HG03139 (cell line): ENCODE results near the gene XRN2.
"Not testable (repeated sequence)": the region's sequence is repeated elsewhere in the genome, so short reads cannot be mapped to it uniquely, and the experiment has no call there.

ENCODE experiments used
- ATAC-seq: cut with Tn5 transposase; IDR thresholded peaks from one replicate; pipeline ENCODE4 v1.9.1; 2021; ENCODE audit not compliant: unreplicated experiment

Gene XRN2

DNA sequence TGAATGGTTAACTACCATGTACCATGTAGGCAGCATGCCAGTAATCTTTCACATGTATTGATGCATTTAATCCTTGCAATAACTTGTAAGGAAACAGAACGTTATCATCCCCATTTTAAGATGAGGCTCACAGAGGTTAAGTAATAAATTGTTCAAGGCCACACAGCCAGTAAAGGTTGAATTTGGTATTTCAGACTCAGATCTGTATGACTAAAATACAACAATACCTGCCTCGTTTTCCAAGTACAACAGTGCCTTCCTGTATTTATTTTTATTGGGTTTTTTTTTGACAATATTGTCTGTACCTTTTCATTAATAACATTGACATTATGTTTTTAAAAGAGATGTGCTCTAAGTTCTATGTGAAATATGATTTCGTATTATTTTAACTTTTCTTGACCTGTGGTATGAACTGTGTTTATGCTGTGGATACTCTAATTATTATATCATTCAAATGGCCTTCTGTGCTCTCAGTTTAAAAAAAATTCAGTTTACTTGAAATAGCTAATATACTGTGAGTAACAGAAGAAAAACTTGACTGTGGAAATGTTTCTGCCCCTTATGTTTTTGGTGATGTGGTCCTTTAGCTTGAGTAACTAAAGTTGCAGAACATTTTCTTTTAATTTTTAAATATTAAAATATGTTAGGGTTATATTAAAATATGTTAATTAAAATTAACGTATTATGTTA is 39.7 kb downstream of the XRN2 start:
- no peak for ATAC-seq

DNA sequence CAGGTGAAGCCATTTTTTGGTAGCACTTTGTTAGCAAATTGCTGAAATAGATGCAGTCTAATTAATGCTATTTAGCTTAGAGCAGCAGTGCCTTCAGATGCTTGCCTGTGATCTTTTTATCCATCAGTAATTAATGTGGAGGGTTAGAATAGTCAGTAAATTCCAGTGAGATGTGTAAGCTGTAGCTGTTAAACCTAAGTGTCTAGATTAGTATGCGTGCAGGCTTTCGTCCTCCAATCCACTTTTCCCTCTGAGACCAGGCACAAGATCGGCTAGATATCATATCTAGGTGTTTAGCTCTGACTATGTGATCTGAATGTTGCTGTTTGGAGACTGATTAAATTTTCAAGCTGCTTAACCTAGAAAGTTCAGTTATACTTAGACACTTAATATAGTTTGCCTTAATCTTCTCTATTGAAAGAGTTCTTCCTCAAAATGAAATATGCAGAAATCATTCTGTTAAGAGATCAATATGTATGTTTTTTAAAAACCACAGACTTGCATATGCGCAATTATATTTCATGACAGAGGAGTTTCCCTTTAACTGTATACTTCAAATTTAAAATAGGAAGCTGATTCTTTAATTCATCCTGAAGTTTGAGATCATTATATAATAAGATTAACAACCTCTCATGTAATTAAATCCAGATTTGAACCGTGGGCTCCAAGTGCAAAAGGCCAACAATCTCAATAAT is 41.2 kb downstream of the XRN2 start:
- no peak for ATAC-seq

DNA sequence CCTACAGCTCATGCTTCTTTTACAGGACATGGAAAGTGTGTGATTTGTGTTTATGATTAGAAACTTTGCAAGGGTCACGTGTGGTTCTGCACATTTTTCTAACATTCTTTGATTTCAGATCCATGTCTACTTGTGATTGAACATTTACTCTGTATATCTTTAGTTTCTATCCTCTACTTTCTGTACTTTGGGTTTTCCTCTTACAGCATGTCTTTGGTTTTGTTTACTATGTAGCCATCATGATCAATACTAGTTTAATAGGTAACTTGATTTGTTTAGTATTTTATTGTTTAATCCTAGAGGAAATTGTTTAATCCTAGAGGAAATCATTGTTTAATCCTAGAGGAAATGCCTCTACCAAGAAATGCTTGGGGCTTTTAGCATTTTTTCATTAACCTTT is 41.8 kb downstream of the XRN2 start:
- no peak for ATAC-seq

DNA sequence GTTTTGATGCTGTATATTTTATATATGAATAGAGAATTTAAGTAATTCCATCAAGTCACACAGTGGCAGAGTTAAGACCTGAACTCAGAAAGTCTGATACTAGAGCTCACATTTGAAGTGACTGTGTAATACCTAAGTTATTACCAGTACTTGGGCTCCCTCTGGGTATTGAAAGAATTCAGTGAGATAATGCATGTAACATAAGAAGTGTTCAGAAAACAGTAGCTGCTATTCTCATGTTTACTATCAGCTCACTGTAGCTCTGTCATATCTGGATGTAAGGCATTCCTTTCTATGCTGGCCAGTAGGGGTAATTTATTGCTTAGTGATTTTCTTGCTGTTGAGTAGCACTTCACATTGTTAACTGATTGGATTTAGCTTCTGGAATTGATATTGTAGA is 49.6 kb downstream of the XRN2 start:
- no peak for ATAC-seq

DNA sequence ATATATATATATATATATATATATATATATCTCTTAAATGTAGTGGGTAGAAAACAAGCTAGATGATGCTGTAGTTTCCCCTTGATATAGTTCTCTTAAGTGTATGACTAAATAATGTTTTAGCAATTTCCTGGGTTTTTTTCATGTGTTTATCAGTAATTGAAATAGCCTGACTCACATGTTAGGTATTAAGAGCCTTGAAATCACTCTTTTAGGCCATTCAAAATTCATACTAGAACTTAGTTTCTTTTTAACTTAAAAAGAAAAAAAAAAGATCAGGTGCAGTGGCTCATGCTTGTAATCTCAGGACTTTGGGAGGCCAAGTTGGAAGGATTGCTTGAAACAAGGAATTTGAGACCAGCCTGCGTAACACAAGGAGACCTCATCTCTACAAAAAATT is 50.1 kb downstream of the XRN2 start:
- ATAC-seq = no peak

DNA sequence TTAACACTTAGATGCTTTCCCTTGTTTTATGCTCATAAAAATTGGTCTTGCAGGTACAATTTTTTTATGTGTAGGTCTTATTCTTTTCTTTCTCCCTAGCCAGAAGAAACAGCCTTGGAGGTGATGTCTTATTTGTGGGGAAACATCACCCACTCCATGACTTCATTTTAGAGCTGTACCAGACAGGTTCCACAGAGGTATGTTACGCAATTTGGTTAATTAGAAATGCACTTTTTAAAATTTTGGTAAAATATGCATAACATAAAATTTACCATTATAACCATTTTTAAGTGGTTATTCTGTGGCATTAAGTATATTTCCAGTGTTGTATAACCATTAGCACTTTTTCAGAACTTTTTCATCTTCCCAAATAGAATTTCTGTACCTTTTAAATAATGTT is 52.9 kb downstream of the XRN2 start:
- no peak for ATAC-seq

DNA sequence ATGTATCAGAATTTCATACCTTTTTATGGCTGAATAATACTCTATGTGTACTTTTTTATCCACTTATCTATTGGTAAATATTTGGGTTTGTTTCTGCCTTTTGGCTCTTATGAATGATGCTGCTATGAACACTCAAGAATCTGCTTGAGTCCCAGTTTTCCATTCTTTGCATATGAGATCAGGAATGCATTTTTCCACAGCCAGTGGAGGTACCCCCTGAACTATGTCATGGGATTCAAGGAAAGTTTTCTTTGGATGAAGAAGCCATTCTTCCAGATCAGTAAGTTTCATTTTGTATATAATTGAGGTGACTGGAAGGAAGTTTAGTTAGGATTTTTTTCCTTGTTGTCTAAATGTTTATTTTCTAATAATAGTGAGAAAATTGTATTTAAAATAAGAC is 53.3 kb downstream of the XRN2 start:
- ATAC-seq = no peak

DNA sequence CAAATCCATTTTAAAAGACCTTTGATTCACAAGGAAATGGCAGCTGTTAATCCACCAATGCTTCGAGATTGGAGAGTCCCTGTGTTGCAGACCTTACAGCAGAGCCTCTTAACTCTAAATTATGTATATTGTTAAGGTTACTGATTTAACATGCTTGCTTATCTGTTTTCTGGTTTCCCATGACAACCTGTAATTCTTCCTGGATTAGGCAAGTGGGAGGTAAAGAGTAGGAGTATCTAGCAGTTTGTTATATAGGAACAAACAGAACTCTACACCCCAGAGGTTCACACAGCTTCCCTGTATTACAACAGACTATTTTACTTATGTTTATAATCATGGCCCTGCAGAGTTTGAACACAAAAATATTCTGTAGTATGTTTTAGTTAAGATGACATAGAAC is 54.7 kb downstream of the XRN2 start:
- ATAC-seq = no peak

DNA sequence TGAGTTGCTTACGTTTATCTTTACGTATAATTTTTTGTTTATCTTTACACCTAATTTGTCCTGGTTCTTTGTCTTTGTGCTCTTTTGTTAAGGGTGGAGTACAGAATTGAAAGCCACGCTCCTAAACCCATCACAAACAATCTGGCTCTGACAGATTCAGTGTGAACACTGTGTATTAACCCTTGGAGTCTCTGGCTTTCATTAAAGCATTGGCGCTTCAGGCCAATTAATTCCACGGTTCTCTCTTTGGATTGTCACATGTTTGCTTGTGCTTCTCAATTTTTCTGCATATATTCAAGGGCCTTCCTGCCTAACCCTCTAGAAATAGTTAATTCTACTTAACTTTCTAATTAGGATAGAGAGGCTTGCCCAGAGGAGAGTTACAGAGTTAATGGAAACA is 55.6 kb downstream of the XRN2 start:
- ATAC-seq = no peak

DNA sequence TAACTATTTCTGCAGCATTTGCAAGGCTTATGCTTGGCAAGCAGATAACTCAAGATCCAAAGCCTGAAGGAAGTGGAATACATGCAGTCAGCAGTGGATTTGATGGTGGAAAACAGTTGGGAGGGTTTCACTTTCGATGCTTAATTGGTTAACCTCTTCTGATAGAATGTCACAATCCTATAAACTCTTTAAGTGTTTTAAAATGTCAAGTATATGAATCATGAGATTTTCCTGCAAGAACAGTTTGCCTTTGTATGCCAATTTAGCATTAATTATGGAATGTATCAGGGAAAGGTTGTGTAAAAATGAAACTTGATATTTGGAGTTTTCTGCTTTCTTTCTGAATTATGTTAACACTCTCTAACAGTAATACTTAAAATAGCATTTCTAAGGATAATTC is 57.6 kb downstream of the XRN2 start:
- no peak for ATAC-seq

DNA sequence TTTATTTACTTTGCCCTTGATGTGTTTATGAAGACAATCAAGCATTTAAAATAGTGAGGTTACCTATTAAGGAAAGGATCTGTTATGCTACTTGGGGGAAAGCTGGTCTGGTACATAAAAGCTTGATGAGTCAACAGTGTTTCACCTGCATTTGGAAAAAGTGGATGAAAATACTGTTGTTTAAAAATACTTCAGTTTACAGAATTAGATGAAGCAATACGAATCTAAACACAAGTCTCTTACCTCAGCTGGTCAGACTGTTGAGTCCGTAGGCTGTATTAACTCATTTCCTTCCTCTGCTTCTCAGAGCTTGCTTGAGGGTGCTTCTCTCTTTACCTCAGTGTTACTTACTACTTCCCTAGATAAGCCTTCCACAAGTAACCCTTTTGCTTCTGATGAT is 58.1 kb downstream of the XRN2 start:
- no peak for ATAC-seq

DNA sequence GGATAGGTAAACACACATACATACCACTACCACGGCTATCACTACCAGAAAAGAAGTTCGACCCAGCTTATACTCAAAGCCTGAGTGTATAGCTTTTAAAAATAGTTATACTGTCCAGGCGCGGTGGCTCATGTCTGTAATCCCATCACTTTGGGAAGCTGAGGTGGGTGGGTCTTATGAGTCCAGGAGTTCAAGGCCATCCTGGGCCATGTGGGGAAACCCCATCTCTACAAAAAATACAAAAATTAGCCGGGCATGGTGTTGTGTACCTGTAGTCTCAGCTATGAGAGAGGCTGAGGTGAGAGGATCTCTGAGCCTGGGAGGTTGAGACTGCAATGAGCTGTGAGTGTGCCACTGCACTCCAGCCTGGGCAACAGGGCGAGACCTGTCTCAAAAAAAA is 61.3 kb downstream of the XRN2 start:
- no peak for ATAC-seq

DNA sequence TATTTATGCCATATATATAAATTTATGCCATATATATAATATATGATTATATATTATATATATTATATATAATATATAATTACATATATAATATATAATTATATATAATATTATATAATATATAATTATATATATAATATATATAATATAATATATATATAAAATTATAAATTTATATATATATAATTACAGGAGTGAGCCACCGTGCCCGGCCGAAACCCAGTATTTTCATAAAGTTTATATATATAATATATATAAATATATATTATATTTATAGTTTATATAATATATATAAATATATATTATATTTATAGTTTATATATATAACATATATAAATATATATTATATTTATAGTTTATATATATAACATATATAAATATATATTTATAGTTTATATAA is 62.6 kb downstream of the XRN2 start:
- ATAC-seq = no peak

DNA sequence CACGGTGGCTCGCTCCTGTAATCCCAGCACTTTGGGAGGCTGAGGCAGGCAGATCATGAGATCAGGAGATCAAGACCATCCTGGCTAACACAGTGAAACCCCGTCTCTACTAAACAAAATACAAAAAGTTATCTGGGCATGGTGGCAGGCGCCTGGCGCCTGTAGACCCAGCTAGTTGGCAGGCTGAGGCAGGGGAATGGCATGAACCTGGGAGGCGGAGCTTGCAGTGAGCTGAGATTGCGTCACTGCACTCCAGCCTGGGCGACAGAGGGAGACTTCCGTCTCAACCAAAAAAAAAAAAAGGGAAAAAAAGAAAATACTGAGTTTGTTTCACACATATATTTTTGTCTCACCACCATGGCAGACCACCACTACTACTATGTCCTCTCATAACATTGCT is 63.1 kb downstream of the XRN2 start:
- not testable (repeated sequence) for ATAC-seq

DNA sequence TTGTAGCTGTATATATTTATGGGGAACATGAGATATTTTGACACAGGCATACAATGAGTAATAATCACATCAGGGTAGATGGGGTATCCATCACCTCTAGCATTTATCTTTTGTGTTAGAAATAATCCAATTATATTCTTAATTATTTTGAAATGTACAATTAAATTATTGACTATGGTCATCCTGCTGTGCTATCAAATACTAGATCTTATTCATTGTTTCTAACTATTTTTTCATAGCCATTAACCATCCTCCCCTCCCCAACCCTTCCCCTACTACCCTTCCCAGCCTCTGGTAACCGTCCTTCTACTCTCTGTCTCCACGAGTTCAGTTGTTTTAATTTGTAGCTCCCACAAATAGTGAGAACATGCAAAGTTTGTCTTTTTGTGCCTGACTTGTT is 65.7 kb downstream of the XRN2 start:
- no peak for ATAC-seq

DNA sequence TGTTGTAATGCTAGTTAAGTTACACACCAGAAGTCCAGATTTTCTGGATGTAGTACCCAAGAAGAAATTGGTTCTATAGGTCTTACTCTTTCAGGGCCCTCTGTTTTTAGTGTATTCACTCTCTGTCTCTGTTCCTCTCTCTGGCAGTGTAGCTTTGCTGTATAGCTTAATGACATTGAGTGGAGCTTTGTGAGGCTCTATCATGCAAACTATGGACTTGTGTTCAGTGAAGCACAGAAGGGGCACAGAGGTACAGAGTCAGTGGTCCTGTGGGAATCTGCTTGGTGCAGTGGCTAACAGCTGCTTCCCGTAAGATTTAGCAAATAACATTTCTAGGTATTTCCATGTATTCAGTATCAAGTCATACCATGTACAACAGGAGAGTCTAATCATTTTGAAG is 68.1 kb downstream of the XRN2 start:
- no peak for ATAC-seq

DNA sequence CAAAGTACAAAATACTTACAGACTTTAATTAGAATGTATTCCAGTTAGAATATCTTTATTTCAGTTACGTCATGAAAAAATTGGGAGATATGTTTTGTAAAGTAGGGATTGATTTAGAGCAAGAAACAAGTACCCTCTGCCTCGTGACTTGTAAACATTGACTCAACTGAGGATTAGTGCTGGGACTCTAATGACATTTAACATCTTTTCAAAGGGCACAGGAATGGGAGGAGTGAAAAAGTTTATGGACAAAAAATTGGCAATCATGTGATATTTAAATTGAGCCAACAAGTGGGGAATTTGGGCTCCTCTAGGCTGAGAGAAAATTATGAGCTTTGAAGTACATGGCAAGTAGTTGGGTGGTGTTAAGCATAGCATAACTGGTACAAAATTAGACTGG is 68.9 kb downstream of the XRN2 start:
- ATAC-seq = no peak

DNA sequence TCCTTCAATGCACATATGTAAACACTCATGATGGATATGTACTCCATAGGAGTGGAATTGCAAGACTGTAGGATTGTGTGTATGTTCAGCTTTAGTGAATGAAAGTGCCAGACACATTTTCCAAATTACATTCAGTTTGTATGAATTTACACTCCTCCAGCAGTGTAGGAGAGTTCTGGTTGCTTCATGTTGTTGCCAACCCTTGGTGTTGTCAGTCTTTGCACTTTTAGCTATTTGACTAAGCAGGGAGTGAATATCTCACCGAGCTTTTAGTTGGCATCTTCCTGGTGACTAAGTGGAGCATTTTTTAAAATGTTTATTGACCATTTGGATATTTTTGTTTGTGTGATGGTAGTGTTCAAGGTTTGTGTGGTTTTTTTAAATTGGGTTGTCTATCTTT is 70.3 kb downstream of the XRN2 start:
- ATAC-seq = no peak

DNA sequence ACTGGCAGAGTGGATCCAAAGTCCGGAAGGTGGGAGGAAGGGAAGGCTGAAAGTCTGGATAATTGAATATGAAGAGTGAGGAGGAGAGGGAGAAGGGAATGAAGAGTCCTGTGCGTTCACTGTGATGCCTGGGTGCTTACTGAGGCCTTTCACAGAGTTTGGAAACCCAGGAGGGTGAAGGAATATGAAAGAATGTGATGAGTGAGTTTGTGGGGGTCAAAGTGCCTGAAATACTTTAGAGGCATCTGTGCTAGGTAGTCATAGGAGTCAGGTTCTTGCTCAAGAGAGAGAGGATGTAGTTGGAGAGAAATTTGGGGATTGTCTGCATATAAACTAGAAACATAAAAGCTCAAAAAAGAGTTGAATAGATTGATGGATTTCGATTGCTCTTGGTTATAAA is 73.5 kb downstream of the XRN2 start:
- no peak for ATAC-seq

DNA sequence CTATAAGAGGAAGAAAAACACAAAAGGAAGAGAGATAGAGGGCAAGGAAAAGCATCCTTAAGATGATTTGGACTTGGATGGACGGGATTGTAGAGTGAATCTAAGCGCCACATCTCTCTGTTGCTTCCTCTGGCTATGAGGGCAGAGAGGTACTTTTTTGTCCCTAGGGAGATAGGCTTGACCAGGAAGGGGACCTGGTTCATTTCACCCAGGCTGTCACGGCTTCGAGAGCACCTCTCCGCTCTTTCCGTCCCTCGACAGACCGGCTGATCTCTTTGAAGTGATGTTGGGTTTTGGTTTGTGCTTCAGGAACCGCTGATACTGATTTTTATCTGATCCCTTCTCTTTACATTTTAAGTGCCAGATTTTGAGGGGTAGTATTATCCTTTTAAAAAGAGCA is 74.6 kb downstream of the XRN2 start:
- no peak for ATAC-seq

DNA sequence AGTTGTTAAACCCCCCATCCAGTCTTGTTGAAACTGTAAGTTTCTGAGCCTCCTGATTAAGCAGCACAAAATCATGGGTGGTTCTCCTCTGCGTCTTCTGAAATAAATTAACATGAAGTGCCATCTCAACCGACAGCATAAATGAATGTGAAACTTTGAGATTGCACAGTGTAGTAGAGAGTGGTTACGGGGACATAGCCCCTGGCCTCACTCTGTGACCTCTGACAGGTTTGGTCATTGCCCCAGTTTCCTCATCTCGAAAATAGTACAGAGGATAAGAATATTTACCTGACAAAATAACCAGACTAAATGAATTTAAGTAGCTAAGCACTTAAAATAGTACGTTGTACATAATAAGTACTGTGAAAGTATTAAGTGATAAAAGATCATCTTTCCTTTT is 75.1 kb downstream of the XRN2 start:
- ATAC-seq = no peak

DNA sequence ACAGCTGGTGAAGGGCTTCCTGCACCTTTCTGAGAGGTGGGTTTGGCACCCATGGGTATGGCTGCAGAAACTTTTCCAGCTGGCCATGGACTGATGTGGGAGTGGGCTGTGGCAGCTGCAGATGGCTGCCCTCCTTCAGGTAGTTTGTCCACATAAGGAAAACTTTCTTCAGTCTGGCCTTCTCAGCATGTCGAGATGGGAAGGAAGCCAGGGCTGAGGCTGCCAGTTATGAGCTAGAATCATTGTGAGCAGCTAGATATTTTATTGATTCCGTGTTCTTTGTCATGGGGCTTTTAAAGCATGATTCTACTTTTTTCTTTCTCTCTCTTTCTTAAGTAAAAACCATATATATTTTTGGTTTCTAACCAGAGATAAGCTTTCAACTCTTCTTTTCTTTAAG is 77.6 kb downstream of the XRN2 start:
- no peak for ATAC-seq

DNA sequence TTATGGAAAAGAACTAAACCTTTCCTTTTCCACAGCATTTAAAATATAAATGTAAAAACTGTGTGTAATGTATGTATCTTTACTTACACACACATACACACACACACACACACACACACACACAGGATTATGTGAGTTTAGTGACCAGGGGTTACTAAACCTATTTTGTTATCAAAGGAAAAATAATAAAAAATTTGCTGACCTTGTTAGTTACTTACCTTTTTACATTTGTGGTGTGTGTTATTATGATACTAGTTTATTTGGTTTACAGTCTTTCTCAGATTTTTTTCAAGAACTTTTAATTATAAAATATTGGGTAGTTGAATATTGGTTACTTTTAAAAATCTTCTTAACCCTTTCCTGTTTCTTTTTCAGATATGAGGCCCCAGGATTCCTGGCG is 78.5 kb downstream of the XRN2 start:
- no peak for ATAC-seq
